HG03159 (cell line): ENCODE measurements around the gene KCNQ4.

Experiments used
- ATAC-seq: cut with Tn5 transposase; IDR thresholded peaks from one replicate; pipeline ENCODE4 v1.9.1; 2021; ENCODE audit warnings: mild to moderate bottlenecking, moderate library complexity; ENCODE audit not compliant: unreplicated experiment

The KCNQ4 gene

DNA sequence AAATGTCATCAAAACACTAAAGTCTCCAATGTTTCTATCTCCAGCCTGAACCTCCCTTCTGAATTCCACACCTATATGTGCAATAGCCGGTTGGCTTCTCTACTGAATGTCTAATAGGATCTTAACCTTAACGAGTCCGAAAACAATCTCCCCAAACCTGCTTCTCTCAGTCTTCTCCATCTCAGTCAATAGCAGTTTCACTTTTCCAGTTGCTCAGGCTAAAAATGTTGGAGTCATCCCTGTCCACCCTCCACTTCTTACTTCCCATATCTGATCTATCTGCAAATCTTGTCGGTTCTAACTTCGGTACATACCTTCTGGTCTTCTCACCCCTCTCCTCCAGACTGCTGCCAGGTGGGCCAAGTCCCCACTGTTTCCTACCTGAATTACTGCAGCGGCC lies 104.1 kb downstream of the KCNQ4 start:
- no peak for ATAC-seq
